Stomach smooth muscle (tissue), 2 donors: ENCODE measurements around the gene GRK6.
A peak's percentile ranks its signal among the peaks of the same experiment; 100 is the strongest.

ENCODE experiments used
- H3K27ac ChIP-seq: one replicate; pipeline ENCODE4 v1.7.0; 2013; ENCODE audit warnings: mild to moderate bottlenecking, low read length, inconsistent platforms
- H3K27me3 ChIP-seq, 2 donors: one replicate each; pipeline ENCODE4 v1.7.0; 2013; ENCODE audit warnings: low read length in 2 of 2; ENCODE audit not compliant: insufficient read depth in 2 of 2, control insufficient read depth in 1 of 2
- H3K36me3 ChIP-seq, 2 donors: one replicate each; pipeline ENCODE4 v1.7.0; 2013; ENCODE audit warnings: low read length in 2 of 2; ENCODE audit not compliant: control insufficient read depth in 2 of 2, insufficient read depth in 2 of 2
- H3K4me1 ChIP-seq: one replicate; pipeline ENCODE4 v1.7.0; 2013; ENCODE audit warnings: low read length; ENCODE audit not compliant: control insufficient read depth, insufficient read depth
- H3K4me3 ChIP-seq, 2 donors: one replicate each; pipeline ENCODE4 v1.7.0; 2013; ENCODE audit warnings: low read length in 2 of 2
- H3K9ac ChIP-seq, 2 donors: one replicate each; pipeline ENCODE4 v1.7.0; 2013; ENCODE audit warnings: low read length in 2 of 2, mild to moderate bottlenecking in 1 of 2
- H3K9me3 ChIP-seq, 2 donors: one replicate each; pipeline ENCODE4 v1.7.0; 2013; ENCODE audit warnings: low read length in 2 of 2; ENCODE audit not compliant: control insufficient read depth in 2 of 2
- donor health status: healthy.
- donor health status: Pancreatic carcinoma.

The GRK6 gene

GRCh38 chr5:177427919-177428573 lies 1.6 kb downstream of the GRK6 start:
- Histone ChIP-seq H3K4me1 (peaks cover 51% of the 10 kb centered on the region), H3K27ac (no peak overlapping the region), H3K36me3 (peaks cover 0 to 12% of the 10 kb centered on the region in 2 donors), H3K9ac (peak overlapping the region; percentile 83 to 91), H3K4me3 (peak overlapping the region; percentile 60 to 82), H3K27me3 (no peaks in the 10 kb centered on the region), H3K9me3 (no peaks in the 10 kb centered on the region)

DNA sequence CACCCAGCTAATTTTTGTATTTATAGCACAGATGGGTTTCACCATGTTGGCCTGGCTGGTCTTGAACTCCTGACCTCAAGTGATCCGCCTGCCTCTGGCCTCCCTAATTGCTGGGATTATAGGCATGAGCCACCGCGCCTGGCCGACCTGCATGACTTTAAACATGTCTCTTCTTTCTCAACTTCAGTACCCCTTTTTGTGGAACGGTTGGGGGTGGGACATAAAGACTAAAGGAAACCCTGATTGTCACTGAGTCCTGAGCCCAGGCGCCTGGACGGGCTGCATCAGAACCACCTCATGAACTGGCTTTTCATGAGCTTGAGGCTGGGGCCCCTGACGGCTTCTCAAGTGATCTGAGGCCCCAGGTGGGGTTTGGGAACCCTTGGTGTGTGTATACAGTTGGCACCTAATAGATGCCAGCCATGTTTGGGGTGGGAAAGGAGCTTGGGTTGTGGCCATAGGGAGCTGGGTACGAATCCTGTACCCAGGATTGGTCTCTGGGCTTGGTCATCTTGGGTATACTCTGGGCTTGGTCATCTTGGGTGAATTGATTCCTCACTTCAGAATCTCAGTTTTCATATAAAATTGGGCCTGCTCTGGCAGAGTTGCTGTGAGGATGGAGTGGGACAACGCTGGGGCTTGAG lies 2.2 kb downstream of the GRK6 start:
- Histone ChIP-seq H3K4me3 (no peak overlapping the region), H3K4me1 (peaks cover 51% of the 10 kb centered on the region), H3K36me3 (peaks cover 0 to 13% of the 10 kb centered on the region in 2 donors), H3K9ac (peak overlapping the region in 1 of 2 donors; percentile 83), H3K27ac (no peak overlapping the region), H3K27me3 (no peaks in the 10 kb centered on the region), H3K9me3 (no peaks in the 10 kb centered on the region)

- no peak overlapping the region for H3K27ac ChIP-seq
- H3K4me3 ChIP-seq: no peak overlapping the region
- H3K4me1 ChIP-seq: peaks cover 51% of the 10 kb centered on the region
- H3K9me3 ChIP-seq: no peaks in the 10 kb centered on the region
- H3K36me3 ChIP-seq: peaks cover 6 to 21% of the 10 kb centered on the region in 2 donors
- H3K27me3 ChIP-seq: no peaks in the 10 kb centered on the region
- H3K9ac ChIP-seq: peak overlapping the region in 1 of 2 donors; percentile 5
These were observed 3.0 kb downstream of the GRK6 start for GRCh38 chr5:177429248-177430040.

- Histone ChIP-seq H3K4me3 (no peak overlapping the region), H3K9ac (no peak overlapping the region), H3K36me3 (peaks cover 15 to 25% of the 10 kb centered on the region in 2 donors), H3K4me1 (peaks cover 48% of the 10 kb centered on the region), H3K27ac (no peak overlapping the region), H3K9me3 (no peaks in the 10 kb centered on the region), H3K27me3 (no peaks in the 10 kb centered on the region)
These were observed 3.9 kb downstream of the GRK6 start for GRCh38 chr5:177430140-177430951.

DNA sequence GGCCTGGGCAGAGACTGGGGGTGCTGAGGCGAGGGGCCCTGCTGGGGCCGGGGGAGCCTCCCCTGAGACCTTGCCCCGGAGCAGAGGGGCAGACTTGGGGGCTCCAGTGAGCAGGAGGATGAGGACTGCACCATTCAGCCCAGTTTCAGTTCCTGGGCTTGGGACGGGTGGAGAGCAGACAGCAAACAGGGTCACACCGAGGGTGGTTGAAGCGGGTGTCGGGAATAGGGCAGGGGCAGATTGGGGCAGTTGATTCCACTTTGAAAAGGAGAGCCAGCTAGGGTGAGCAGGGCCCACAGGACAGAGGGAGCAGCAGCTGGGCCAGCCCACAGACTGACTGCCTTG lies 4.5 kb downstream of the GRK6 start:
- Histone ChIP-seq H3K9ac (no peak overlapping the region), H3K36me3 (peaks cover 18 to 25% of the 10 kb centered on the region in 2 donors), H3K9me3 (no peaks in the 10 kb centered on the region), H3K4me1 (peaks cover 42% of the 10 kb centered on the region), H3K4me3 (no peak overlapping the region), H3K27me3 (no peaks in the 10 kb centered on the region), H3K27ac (no peak overlapping the region)

GRCh38 chr5:177431317-177432142 lies 5.1 kb downstream of the GRK6 start:
- Histone ChIP-seq H3K9ac (no peak overlapping the region), H3K4me3 (no peak overlapping the region), H3K9me3 (no peaks in the 10 kb centered on the region), H3K27me3 (no peaks in the 10 kb centered on the region), H3K27ac (no peak overlapping the region), H3K36me3 (peaks cover 18 to 26% of the 10 kb centered on the region in 2 donors), H3K4me1 (peaks cover 40% of the 10 kb centered on the region)

DNA sequence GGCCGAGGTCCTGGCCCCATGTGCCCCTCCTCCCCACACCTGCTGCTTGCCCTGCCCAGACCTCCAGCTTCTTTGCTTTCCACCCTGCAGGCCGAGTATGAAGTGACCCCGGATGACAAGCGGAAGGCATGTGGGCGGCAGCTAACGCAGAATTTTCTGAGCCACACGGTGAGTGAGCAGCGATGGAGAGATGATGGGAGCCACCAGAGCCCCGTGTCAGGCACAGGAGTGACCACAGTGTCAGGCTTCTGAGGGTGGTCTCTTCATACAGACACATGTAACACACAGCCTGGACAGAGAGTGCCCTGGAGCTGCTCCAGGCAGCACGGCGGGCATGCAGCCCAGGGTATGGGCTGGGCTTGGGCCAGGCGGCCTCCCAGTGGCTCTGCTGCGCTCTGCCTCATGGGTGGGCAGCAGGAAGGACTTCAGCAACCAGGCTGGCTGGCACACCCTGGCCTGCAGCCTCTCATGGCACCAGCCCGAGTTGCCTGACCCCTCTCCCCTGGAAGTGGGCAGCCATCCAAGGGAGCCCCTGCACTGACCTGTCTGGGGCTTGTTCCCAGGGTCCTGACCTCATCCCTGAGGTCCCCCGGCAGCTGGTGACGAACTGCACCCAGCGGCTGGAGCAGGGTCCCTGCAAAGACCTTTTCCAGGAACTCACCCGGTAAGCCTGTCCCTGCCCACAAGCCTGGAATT lies 5.8 kb downstream of the GRK6 start:
- peaks cover 36% of the 10 kb centered on the region for H3K4me1 ChIP-seq
- peaks cover 18 to 28% of the 10 kb centered on the region in 2 donors for H3K36me3 ChIP-seq
- no peak overlapping the region for H3K27ac ChIP-seq
- no peak overlapping the region for H3K4me3 ChIP-seq
- H3K9me3 ChIP-seq: no peaks in the 10 kb centered on the region
- no peaks in the 10 kb centered on the region for H3K27me3 ChIP-seq
- no peak overlapping the region for H3K9ac ChIP-seq

- Histone ChIP-seq H3K4me3 (no peak overlapping the region), H3K27ac (no peak overlapping the region), H3K9me3 (no peaks in the 10 kb centered on the region), H3K27me3 (no peaks in the 10 kb centered on the region), H3K9ac (no peak overlapping the region), H3K4me1 (peaks cover 28% of the 10 kb centered on the region), H3K36me3 (peaks cover 18 to 33% of the 10 kb centered on the region in 2 donors)
These were observed 6.6 kb downstream of the GRK6 start for GRCh38 chr5:177432839-177433657.

DNA sequence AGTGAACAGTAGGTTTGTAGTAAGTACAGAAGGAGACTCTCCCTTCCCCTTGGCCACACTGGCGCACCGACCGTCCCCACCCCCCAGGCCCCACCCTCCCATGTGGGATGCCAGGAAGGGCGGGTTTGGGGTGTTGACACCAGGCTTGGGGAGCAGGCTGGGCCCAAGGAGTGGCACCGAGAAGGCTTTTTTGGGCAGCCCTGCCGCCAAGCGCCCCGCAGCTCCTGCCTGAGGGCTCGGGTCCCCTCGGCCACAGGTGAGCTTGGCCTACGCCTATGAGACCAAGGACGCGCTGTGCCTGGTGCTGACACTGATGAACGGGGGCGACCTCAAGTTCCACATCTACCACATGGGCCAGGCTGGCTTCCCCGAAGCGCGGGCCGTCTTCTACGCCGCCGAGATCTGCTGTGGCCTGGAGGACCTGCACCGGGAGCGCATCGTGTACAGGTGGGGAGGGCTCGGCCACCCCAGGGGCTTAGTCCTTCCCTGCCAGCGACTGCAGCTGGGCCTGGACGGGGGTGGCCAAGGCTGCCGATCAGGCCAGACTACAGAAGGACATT lies 7.3 kb downstream of the GRK6 start:
- no peaks in the 10 kb centered on the region for H3K9me3 ChIP-seq
- H3K4me1 ChIP-seq: peaks cover 23% of the 10 kb centered on the region
- H3K27me3 ChIP-seq: no peaks in the 10 kb centered on the region
- H3K4me3 ChIP-seq: no peak overlapping the region
- H3K27ac ChIP-seq: no peak overlapping the region
- H3K36me3 ChIP-seq: peaks cover 18 to 39% of the 10 kb centered on the region in 2 donors
- no peak overlapping the region for H3K9ac ChIP-seq
